Prostate gland (tissue), 2 donors: ENCODE data around the gene RFXAP.

Experiments
- POLR2A ChIP-seq: fragments of 450-650 bp; IDR thresholded peaks from one replicate; pipeline ENCODE4 v1.6.1; 2016; ENCODE audit warnings: antibody characterized with exemption, mild to moderate bottlenecking
- POLR2AphosphoS5 ChIP-seq: sonication (generic); formaldehyde crosslinking; IDR thresholded peaks from one replicate; pipeline ENCODE4 v1.6.1; 2017; ENCODE audit warnings: antibody characterized with exemption
- TF ChIP-seq, protein P1 (sequence below), 4 experiments: fragments of 200-600 bp in 2 of 4; fragments of 450-650 bp in 2 of 4; sonication (generic) in 2 of 4; IDR thresholded peaks; 1 replicate in 3 of 4; 2 replicates in 1 of 4; pipeline ENCODE4 v1.5.1; 2016 to 2019; ENCODE audit warnings: antibody characterized with exemption in 4 of 4, mild to moderate bottlenecking in 2 of 4, moderate library complexity in 2 of 4

DNA sequence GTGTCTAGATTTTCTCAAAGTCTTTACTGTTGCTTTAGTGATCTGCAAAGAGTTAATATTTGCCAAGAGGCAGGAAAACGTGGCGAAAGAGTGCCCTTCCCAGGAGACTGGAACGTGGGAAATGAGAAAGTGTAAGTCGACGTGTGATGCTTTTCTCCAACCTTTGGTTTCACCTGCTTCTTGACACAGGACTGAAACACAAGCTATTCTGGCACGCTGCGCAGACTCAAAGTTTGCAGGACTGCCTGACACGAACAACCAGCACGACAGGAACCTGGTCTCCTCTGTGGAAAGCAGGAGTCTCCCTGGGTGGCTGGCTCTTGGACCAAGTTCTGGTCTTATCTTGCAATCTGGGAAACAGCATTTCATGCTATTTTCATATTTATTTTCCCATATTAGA, 28.6 kb downstream of the RFXAP start:
- TF ChIP-seq, protein P1, sequence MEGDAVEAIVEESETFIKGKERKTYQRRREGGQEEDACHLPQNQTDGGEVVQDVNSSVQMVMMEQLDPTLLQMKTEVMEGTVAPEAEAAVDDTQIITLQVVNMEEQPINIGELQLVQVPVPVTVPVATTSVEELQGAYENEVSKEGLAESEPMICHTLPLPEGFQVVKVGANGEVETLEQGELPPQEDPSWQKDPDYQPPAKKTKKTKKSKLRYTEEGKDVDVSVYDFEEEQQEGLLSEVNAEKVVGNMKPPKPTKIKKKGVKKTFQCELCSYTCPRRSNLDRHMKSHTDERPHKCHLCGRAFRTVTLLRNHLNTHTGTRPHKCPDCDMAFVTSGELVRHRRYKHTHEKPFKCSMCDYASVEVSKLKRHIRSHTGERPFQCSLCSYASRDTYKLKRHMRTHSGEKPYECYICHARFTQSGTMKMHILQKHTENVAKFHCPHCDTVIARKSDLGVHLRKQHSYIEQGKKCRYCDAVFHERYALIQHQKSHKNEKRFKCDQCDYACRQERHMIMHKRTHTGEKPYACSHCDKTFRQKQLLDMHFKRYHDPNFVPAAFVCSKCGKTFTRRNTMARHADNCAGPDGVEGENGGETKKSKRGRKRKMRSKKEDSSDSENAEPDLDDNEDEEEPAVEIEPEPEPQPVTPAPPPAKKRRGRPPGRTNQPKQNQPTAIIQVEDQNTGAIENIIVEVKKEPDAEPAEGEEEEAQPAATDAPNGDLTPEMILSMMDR (IDR thresholded peaks at IDR 0.05): no peak
- TF ChIP-seq POLR2A: no peak
- no peak for TF ChIP-seq POLR2AphosphoS5
